GM10266 (cell line): Measurements from ENCODE around the gene AP3B1.

ENCODE experiments used
- DNase-seq: peaks from one replicate; pipeline ENCODE4 v3.0.0; 2012; ENCODE audit errors: extremely low spot score
- TF ChIP-seq, protein P1 (sequence below): IDR thresholded peaks from 2 replicates; pipeline ENCODE4 v1.5.1; 2012; ENCODE audit warnings: mild to moderate bottlenecking, low read depth; ENCODE audit not compliant: control insufficient read depth, insufficient read depth; ENCODE audit errors: missing control alignments

Gene AP3B1

DNA sequence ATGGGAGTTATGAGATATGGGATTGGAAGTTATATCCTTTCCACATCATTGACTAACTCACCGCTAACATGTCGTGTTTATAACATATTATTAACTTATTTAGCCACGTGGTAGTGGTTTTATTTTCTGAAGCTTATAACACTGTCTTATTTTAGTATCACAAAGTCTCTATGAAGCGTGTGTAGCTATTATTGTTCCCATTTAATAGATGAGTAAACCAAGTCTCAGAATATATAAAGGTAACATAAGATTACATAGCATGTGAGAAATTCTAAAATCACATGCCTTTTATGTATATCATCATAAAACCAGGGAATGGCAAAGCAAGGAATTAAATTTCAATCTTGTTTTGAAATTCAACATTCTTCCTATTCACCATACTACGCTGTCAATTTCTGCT, 15.3 kb downstream of the AP3B1 start:
- DNase-seq: no peak
- TF ChIP-seq, protein P1, sequence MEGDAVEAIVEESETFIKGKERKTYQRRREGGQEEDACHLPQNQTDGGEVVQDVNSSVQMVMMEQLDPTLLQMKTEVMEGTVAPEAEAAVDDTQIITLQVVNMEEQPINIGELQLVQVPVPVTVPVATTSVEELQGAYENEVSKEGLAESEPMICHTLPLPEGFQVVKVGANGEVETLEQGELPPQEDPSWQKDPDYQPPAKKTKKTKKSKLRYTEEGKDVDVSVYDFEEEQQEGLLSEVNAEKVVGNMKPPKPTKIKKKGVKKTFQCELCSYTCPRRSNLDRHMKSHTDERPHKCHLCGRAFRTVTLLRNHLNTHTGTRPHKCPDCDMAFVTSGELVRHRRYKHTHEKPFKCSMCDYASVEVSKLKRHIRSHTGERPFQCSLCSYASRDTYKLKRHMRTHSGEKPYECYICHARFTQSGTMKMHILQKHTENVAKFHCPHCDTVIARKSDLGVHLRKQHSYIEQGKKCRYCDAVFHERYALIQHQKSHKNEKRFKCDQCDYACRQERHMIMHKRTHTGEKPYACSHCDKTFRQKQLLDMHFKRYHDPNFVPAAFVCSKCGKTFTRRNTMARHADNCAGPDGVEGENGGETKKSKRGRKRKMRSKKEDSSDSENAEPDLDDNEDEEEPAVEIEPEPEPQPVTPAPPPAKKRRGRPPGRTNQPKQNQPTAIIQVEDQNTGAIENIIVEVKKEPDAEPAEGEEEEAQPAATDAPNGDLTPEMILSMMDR: no peak

DNA sequence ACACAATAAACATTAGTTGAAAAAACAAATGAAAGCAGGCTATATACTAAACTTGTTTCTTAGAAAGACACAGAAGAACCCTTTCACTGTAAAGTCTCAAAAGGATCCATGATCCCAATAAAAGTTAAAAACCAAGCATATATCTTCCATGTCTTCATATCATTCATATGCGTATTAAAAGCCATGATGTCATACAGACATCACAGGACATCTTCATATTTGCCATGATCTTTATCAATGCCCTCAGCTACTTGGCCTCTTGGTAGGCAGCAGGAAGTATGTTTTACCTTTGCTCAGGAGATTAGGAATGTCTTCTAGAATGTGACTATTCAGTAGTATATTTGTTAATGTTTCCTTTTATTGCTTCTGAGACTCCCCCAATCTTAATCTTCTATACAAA, 16.8 kb downstream of the AP3B1 start:
- DNase-seq: no peak
- TF ChIP-seq, protein P1: no peak

DNA sequence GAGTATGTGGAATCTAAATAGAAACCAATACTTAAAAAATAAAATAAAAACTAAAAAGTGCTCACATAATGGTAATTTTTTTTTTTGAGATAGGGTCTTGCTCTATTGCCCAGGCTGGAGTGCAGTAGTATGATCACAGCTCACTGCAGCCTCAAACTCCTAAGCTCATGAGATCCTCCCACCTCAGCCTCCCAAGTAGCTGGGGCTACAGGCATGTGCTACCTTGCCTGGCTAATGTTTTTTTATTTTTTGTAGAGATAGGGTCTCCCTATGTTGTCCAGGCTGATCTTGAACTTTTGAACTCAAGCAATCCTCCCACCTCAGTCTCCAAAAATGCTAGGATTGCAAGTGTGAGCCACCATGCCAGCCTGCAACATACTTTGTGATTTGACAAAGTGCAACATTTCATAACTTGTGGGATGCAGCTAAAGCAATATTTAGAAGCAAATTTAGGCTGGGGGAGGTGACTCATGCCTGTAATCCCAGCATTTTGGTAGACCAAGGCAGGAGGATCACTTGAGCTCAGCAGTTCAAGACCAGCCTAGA, 18.4 kb downstream of the AP3B1 start:
- no peak for DNase-seq

DNA sequence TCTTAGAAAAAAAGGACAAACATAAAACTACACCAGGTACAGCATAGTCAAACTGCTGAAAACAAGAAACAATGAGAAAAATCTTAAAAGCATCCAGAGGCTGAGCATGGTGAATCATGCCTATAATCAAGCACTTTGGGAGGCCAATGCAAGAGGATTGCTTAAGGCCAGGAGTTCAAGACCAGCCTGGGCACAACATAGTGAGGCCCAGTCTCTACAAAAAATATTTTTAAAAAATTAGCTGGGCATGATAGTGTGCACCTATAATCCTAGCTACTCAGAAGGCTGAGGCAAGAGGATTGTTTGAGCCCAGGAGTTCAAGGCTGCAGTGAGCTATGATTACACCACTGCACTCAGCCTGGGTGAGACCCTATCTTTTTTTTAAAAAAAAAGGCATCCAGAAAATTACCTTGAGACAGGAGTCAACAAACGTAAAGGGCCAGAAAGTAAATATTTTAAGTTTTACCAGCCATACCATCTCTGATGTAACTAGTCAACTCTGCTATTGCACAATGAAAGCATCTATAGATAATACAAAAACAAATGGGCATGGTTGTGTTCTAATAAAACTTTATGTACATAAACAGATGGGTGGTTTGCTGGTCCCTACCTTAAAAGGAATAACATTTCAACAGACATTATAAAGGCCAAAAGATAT, 19.8 kb downstream of the AP3B1 start:
- DNase-seq: no peak
- TF ChIP-seq, protein P1: no peak

More for the DNA sequence above, 18.4 kb downstream of the AP3B1 start:
- TF ChIP-seq, protein P1: no peak

DNA sequence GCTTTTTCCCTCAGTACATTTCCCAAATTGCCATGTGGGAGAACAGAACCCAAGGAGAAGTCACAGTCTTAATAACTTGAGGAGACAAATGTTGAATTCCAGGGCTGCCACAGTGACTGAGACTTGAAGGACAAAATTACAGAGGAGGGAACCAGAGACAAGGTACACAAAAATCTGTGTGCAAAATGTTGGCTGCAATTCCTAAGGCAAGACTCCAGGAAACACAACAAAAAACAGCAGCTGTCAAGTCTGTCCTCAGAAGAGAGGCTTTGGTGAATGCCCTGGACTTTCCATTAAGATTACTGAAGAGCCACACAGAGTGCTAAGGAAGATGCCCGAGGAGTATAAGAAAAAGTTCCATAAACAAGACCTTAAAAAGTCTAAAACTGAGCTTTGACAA, 21.1 kb downstream of the AP3B1 start:
- DNase-seq: no peak
- TF ChIP-seq, protein P1: no peak

DNA sequence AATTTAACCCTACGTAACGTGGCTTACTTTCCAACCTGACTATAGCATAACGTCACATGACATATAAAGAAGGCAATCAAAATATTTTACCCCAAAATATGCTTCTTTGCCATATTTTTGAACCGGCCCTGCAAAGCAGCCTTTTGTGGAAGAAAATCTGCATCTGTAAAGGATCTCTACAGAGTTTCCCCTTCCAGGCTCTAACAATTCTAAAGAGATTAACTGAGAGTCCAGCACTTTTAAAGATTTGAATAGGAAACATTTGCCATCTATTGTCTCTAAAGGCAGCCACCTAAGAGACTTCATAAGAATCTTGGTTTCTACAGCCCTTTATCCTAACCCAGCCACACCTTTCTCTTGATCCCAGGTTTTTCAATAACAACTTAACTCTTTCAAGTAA, 22.7 kb downstream of the AP3B1 start:
- TF ChIP-seq, protein P1: no peak
- DNase-seq: no peak

DNA sequence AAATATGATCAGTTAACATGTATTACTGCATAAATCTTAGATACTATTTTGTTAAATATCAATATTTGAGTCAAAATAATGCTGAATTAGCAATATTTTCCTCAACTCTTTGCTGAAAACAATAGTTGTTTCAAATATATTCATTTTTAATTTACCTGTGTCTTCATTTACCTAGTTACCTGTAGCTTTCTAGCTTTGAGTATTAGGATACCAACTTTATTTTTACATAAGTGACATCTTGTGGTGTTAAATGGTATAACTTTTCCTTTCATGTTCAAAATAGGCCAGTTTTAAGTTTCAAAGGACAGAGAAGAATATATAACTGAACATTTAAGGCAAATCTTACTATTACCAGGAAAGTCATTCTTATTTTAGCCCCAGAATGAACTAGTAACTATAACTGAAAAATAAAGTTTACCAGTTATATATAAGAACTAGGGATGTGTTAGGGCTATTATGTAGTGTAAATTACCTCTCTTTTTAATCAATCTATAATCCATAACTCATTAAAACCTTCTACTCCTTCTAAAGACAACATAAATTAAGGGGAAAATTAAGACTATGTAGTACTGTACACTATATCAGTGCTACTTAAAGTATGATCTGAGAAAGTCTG, 25.3 kb downstream of the AP3B1 start:
- peak; percentile 7 for DNase-seq
- TF ChIP-seq, protein P1: peak; percentile 50
